ENCODE results near the gene CTF1. TPM values are rescaled to one million over a fixed set of nuclear protein-coding genes. Genes with fewer than 3 reads are reported as not detected.
A peak's percentile ranks its signal among the peaks of the same experiment; 100 is the strongest.

CTF1 gene
- total RNA-seq, 6 donors from 2014 or later: 4.2 to 14.5 (median 7.1) TPM

DNA sequence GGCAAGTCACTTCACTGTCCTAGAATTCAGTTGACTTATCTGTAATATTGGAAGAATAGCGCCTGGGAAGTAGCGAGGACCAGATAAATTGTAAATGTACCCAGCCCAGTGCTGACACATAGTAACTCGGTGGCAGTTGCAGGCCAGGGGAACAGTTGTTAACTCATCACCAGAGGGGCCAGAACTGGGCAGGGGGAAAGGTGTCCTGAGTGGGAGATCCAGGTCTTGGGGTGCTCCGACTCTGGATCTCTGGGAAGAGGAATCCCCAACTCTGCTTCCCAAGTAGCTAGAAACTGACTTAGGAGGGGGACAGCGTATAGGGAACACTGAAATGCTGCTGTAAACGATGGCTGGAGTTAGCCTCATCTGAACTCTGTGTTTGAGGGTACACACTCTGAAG is 25.5 kb upstream of the CTF1 start:
- DNase-seq (no peak), ATAC-seq (ENCODE audit: low FRiP score in 2 of 2) (no peak)
- Histone ChIP-seq H3K4me3 (no peak overlapping the region), H3K27ac (no peak overlapping the region), H3K9me3 (no peaks in the 10 kb centered on the region), H3K36me3 (peaks cover 0 to 4% (median 0%) of the 10 kb centered on the region in 4 donors), H3K27me3 (no peaks in the 10 kb centered on the region), H3K4me1 (peaks cover under 1 to 10% (median 8%) of the 10 kb centered on the region in 4 donors)
- 92 to 94% methylated on average over 6 of the region's 6 CpGs for WGBS, 2 donors
- TF ChIP-seq, protein P1, sequence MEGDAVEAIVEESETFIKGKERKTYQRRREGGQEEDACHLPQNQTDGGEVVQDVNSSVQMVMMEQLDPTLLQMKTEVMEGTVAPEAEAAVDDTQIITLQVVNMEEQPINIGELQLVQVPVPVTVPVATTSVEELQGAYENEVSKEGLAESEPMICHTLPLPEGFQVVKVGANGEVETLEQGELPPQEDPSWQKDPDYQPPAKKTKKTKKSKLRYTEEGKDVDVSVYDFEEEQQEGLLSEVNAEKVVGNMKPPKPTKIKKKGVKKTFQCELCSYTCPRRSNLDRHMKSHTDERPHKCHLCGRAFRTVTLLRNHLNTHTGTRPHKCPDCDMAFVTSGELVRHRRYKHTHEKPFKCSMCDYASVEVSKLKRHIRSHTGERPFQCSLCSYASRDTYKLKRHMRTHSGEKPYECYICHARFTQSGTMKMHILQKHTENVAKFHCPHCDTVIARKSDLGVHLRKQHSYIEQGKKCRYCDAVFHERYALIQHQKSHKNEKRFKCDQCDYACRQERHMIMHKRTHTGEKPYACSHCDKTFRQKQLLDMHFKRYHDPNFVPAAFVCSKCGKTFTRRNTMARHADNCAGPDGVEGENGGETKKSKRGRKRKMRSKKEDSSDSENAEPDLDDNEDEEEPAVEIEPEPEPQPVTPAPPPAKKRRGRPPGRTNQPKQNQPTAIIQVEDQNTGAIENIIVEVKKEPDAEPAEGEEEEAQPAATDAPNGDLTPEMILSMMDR (IDR thresholded peaks at IDR 0.05): no peak
- TF ChIP-seq POLR2A (IDR thresholded peaks at IDR 0.05): no peak
- no peak for TF ChIP-seq POLR2AphosphoS5 (IDR thresholded peaks at IDR 0.05)
- no peak for TF ChIP-seq EP300 (IDR thresholded peaks at IDR 0.05)

DNA sequence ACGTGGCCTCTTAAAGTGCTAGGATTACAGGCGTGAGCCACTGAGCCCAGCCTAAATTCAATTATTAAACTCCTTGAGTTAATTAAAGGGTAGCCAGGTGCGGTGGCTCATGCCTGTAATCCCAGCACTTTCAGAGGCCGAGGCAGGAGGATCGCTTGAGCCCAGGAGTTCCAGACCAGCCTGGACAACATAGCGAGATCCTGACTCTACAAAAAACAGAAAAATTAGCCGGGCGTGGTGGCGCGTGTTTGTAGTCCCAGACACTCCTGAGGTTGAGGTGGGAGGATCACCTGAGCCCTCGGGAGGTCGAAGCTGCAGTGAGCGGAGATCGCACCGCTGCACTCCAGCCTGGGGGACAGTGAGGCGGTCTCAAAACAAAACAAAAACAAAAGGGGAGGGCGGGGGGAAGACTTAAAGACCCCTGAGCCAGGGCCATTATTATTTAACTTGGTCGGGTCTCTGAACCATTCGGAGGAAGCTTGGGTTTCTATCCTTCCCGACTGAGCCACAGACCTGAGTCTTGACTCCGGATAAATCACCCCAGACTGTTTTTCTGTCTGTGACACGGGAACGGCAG is 22.1 kb upstream of the CTF1 start:
- Histone ChIP-seq H3K4me3 (peak overlapping the region; percentile 94 to 99 (median 97)), H3K36me3 (peaks cover 0 to 5% (median 2%) of the 10 kb centered on the region in 4 donors), H3K27ac (peak overlapping the region; percentile 90 to 93 (median 92)), H3K4me1 (peaks cover 13 to 23% (median 22%) of the 10 kb centered on the region in 4 donors), H3K27me3 (no peaks in the 10 kb centered on the region), H3K9me3 (no peaks in the 10 kb centered on the region)
- DNase-seq (no peak), ATAC-seq (ENCODE audit: low FRiP score in 2 of 2) (no peak)
- 25 to 30% methylated on average over 21 to 23 of the region's 23 CpGs for WGBS, 2 donors
- TF ChIP-seq POLR2AphosphoS5 (IDR thresholded peaks at IDR 0.05): no peak
- no peak for TF ChIP-seq EP300 (IDR thresholded peaks at IDR 0.05)

DNA sequence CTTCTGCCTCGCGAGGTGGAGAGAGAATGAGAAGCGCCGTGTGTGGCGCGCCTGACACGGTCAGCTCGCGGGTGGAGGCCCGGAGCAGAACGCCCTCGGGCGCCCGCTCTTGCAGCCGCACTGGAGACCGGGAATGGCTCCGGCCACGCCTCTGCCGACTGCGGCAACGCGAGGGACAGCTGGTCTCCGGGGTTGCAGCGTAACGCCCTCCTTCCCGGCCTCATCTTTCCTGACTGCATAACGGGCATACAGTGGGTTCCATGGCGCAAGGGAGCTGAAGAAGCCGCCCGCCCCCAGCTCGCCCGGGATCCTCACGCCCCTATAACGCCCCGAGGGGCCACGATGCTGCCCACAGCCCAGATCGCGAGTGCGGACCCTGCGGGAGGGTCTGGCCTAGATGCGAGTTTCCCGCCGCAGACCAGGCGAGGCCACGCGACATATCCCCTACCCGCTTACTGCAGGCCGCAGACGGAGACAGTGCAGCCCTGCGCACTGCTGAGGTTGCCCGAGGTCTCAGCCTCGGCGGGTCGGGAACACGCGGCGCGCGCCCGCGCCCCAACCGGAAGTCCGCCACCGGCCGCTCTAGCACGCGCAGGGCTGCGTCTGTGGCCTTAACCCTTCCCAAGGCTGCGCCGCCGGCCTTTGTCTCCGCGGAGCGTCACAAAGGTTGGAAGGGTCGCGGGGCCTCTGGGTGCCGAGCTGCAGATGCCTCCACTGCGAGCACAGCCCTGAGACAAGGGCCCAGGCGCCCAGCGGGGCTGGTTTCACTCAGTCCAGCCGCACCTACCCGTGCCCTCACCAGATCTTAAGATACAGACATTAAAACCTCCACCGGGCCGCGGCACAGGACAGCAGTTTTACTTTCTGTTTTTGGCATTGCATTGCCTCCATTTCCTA is 21.3 kb upstream of the CTF1 start:
- Histone ChIP-seq H3K4me1 (peaks cover 13 to 23% (median 22%) of the 10 kb centered on the region in 4 donors), H3K27me3 (no peaks in the 10 kb centered on the region), H3K9me3 (no peaks in the 10 kb centered on the region), H3K27ac (peak overlapping the region; percentile 90 to 93 (median 92)), H3K36me3 (peaks cover 0 to 5% (median 3%) of the 10 kb centered on the region in 4 donors), H3K4me3 (peak overlapping the region; percentile 94 to 99 (median 97))
- WGBS, 2 donors: 0% methylated on average over 7 to 31 of the region's 85 CpGs
- TF ChIP-seq, protein P1 (IDR thresholded peaks at IDR 0.05): peak in 2 of 6 experiments; percentile 4 to 23
- TF ChIP-seq POLR2AphosphoS5 (IDR thresholded peaks at IDR 0.05): peak; percentile 87 to 90
- TF ChIP-seq EP300 (IDR thresholded peaks at IDR 0.05): peak in 1 of 4 donors; percentile 6
- TF ChIP-seq POLR2A (IDR thresholded peaks at IDR 0.05): peak in 3 of 4 donors; percentile 75 to 94 (median 81)
- DNase-seq: peak; percentile 93 to 99
- peak; percentile 98 to 99 for ATAC-seq (ENCODE audit: low FRiP score in 2 of 2)

DNA sequence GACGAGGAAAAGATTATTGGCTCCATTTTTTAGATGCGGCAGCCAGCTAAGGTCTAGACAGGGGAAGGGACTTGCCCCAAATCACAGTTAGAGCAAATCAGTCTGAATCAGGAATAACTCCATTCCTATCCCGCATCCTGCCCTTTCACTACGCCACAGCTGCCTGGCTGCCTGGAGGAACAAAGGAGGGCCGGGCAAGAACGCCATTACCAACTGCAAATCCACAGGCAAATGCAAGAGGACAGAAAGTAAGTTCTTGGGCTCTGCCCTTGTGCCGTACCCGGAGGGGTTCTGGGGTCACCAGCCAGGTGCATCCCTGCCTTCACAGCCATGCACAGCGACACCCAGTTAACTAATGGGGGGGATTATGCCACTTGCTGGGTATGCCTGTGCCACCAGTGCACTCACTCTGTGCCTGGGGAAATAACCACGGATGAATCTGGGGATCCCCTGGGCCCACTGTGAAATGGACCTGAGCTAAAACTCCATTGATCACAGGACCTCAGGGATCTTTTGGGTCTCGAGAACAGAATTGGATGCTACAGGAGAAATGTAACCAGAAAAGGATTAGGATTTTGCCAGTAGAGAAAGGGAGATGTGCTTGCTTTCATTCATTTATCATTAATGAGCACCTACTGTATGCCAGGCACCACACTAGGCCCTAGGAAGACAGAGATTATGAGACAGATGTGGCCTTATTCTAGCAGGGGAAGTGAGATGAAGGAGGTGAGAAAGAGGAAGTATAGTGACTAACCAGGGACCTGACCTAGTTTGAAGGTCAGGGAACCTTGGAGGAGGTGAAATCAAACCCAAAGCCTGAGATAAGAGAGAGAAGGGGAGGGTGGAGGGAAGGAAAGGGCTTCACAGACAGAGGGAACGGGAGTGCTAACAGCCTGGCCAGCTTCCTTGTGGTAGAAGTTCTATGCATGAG is 20.3 kb upstream of the CTF1 start:
- Histone ChIP-seq H3K4me3 (peak overlapping the region; percentile 94 to 99 (median 97)), H3K9me3 (no peaks in the 10 kb centered on the region), H3K4me1 (peaks cover 13 to 23% (median 22%) of the 10 kb centered on the region in 4 donors), H3K27ac (peak overlapping the region; percentile 90 to 93 (median 92)), H3K36me3 (peaks cover 0 to 10% (median 4%) of the 10 kb centered on the region in 4 donors), H3K27me3 (no peaks in the 10 kb centered on the region)
- ATAC-seq (ENCODE audit: low FRiP score in 2 of 2) (no peak), DNase-seq (no peak)
- TF ChIP-seq EP300 (IDR thresholded peaks at IDR 0.05): no peak
- WGBS, 2 donors: 6 to 11% methylated on average over 10 to 12 of the region's 12 CpGs

DNA sequence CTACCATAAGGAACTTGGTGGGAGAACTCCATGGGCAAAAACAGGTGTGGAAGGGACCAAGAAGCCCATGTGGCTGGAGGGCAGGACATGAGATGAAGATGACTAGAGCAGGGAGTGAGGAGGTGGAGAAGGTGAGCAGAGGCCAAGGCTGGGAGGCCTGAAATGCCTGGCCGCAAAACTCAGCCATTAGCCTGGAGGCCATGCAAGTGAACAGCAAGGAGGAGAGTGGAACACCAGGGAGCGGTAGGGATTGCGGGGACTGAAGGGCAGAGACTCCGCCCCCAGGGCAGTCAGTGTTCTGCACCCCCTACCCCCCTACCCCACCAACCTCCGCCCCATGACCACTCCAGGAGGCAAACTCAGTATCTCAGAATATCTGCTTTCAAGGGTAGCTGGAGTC is 19.5 kb upstream of the CTF1 start:
- H3K36me3 ChIP-seq: peaks cover 0 to 10% (median 4%) of the 10 kb centered on the region in 4 donors
- H3K27me3 ChIP-seq: no peaks in the 10 kb centered on the region
- TF ChIP-seq POLR2AphosphoS5 (IDR thresholded peaks at IDR 0.05) (no peak), EP300 (IDR thresholded peaks at IDR 0.05) (no peak), POLR2A (IDR thresholded peaks at IDR 0.05) (no peak)
- TF ChIP-seq, protein P1 (IDR thresholded peaks at IDR 0.05): no peak
- peak overlapping the region; percentile 90 to 93 (median 92) for H3K27ac ChIP-seq
- H3K4me3 ChIP-seq: peak overlapping the region in 2 of 4 donors; percentile 96 to 99
- 74 to 79% methylated on average over 5 of the region's 5 CpGs for WGBS, 2 donors
- ATAC-seq (ENCODE audit: low FRiP score in 2 of 2) (no peak), DNase-seq (no peak)
- H3K4me1 ChIP-seq: peaks cover 13 to 23% (median 22%) of the 10 kb centered on the region in 4 donors
- no peaks in the 10 kb centered on the region for H3K9me3 ChIP-seq
